Upper lobe of left lung (tissue), 4 donors: ENCODE results near the gene OGFOD1.

Experiments
- CTCF ChIP-seq, 6 experiments: fragments of 450-650 bp in 4 of 6; fragments of 200-600 bp in 2 of 6; sonication (generic) in 2 of 6; IDR thresholded peaks; one replicate each; pipeline ENCODE4 v1.5.1; 2016 to 2019; ENCODE audit warnings: antibody characterized with exemption in 6 of 6
- POLR2AphosphoS5 ChIP-seq, 2 donors: sonication (generic); formaldehyde crosslinking; IDR thresholded peaks; one replicate each; pipeline ENCODE4 v1.5.1; 2017; ENCODE audit warnings: antibody characterized with exemption in 2 of 2

GRCh38 chr16:56450986-56451752 is at the start of gene OGFOD1, which contains the start of gene NUDT21:
- TF ChIP-seq CTCF (IDR thresholded peaks at IDR 0.05) (peak in 2 of 6 experiments; percentile 25 to 31), POLR2AphosphoS5 (IDR thresholded peaks at IDR 0.05) (peak; percentile 72 to 81)
